GM21737 (cell line): ENCODE measurements around the gene ADAMTSL1.

Experiments used
- ATAC-seq: cut with Tn5 transposase; IDR thresholded peaks from one replicate; pipeline ENCODE4 v1.9.1; 2021; ENCODE audit warnings: mild to moderate bottlenecking, moderate library complexity; ENCODE audit not compliant: unreplicated experiment

The ADAMTSL1 gene

DNA sequence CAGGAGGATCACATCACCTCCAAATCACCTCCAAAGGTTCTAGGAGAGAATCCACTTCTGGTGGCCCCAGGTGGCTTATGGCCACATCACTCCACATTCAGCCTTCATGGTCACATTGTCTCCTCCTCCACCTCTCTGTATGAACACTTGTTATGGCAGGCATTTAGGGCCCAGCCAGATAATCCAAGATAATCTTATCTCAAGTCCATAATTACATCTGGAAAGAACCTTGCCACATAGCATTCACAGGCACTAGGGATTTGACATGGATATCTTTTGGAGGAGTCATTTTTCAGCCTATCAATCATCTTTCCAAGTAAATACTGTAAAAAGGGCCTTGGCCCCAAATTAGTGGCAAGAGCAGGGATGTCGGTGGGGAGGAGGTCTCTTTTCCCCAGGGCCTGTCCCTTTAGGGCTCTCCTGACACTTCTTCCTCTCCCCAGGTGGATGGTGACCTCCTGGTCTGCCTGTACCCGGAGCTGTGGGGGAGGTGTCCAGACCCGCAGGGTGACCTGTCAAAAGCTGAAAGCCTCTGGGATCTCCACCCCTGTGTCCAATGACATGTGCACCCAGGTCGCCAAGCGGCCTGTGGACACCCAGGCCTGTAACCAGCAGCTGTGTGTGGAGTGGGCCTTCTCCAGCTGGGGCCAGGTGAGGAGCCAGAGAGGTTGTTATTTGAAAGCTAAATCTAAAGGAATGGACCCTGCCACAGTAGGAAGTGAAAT is 418.2 kb downstream of the ADAMTSL1 start:
- no peak for ATAC-seq

DNA sequence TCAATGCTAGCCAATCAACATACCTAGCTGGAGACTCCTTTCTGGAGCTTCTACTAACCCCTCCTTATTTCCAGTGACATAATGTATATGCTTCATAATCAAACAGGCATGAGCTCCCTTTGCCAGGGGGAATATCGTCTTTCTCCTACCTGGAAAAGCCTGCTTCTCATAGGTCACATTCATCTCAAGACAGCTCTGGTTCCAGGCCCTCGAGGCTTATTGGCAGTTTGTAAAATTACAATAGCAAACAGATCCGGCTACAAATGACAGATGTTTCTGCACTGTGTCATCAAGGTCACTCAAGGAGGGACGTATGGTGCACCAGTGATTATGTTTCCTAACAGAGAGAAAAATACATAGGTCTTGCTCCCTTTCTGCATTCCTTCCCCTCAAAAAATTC is 419.1 kb downstream of the ADAMTSL1 start:
- no peak for ATAC-seq

DNA sequence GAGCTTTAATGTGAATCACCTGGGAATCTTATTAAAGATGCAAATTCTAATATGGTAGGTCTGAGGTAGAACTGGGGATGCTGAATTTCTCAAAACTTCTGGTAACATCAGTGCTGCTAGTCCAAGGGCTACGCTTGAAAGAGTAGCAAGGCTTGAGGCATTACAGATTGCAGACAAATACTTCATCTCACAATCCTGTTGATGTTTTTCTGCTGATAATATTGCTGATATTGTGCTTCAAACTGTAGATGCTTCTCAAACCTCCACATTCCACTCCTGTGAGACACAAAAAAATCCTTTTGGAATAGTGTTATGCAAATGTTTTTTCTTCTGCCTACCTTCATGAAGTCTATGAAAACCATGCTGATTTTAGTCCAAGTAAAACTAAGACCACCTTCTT is 419.5 kb downstream of the ADAMTSL1 start:
- ATAC-seq: no peak

DNA sequence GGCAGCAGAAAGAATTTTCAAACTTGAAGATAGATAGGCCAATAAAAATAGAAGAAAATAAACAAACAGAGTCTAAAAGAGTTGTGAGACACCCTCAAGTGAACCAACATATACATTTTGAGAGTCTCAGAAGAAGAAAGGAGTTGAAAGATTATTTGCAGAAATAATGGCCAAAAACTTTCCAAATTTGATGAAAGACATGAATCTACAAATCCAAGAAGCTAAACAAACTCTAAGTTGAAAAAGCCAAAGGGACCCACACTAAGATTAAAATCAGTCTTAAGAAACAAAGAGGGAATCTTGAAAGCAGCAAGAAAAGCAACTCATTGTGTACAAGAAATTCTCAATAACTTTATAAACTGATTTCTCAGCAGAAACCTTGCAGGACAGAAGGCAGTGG is 422.1 kb downstream of the ADAMTSL1 start:
- no peak for ATAC-seq

DNA sequence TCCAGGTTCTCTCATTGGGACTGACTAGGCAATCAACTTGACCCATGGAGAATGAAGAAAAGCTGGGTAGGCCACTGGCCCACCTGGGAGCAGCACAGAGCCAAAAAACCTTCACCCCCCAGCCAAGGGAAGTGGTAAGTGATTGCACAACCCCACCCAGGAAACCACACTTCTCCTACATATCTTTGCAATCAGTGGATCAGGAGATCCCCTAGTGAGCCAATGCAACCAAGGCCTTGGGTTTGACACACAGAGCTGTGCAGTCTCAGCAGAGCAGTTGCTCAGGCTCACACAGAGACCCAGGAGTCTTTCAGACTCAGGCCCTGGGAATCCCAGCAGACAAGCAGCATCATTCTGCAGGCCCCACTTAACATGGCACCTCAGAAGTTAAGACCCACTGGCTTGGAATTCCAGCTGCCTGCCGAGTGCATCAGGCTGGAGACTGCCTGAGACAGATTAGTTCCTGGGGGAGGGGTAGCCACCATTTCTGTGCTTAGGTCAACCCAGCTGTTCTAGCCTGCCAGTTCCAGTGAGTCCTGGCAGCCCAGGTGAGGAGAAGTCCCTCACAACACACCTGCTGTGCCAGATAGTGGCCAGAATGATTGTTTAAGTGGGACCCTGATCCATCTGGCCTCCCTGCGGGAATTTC is 422.7 kb downstream of the ADAMTSL1 start:
- no peak for ATAC-seq

DNA sequence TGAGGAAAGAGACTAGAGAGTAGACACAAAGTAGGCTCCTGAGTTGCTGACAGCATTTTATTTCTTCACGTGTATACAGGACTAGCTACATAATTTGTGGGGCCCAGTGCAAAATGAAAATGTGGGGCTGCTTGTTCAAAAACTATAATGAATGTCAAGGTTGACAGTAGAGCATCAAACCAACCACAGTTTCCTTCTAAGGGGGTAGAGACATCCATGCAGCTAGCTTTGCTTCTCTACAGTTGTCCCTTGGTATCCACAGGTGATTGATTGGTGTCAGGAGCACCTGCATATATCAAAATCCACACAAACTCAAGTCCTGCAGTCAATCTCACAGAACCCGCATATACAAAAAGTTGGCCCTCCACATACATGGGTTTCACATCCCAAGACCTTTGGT is 429.5 kb downstream of the ADAMTSL1 start:
- ATAC-seq: no peak

DNA sequence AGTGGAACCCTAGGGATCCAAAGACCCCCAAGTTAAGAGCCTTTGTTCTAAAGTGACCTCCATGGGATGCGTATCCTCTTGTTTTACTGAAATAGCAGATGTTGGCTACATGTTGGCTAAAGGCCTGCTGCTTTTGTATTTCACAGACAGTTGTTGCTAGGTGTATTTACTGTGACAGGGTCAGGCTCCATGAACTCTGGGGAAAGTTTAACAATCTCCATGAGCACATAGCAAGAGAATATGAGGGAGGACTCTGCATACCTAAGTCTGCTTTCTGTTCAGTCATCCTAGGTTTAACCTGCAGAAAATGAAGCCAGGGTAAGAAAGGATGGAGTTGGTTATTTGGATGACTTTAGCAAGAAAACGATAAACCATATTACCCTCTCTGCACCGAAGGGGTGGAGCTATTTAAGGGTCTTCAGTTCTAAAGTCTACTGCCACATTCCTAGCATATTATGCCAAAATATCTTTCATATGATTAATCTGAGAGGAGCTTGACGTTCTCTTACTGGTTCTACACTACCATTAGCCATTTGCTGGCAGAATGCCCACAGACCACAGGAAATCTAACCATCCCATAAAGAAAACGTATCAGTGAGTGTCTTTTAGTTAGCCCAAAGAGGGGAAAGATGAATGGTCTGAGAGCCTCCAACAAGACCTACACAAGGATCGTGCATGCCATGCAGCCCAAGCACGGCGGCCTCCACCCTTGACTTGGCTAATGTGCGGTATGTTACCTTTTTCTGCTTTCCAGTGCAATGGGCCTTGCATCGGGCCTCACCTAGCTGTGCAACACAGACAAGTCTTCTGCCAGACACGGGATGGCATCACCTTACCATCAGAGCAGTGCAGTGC is 431.3 kb downstream of the ADAMTSL1 start:
- ATAC-seq: no peak

DNA sequence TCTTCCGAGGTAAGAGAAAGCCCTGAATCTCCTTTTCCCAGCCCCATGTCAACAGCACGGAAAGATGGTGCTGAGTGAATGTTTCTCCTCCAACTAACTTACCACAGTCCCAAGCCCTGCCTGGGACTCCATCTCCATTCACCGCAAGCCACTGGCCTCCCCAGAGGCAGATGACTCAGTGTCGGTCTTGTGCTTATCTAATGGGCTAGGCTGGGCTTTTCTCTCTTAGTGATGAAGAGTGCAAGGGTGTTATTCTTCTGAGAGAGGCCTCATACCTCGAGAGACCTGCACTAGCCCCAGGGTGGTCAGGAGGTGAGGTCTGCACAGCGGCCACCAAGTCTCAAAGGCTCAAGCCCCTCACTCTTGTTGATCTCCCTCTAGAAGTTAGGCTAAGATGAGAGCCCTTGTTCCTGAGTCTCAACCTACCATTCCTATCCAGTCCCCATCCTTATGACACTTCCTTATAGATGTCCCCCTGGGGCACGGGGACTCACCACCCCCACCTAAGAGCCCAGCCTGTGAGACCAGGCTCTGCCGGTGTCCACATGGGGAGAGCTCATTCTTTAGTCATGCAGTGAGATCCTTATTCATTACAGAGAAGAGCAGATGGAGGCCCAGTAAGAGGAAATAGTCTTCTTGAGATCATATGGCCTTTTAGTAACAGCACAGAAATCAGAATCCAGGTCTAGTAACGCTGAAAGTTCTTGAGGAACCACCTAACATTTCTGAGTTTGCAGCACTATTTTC is 432.1 kb downstream of the ADAMTSL1 start:
- ATAC-seq: no peak

DNA sequence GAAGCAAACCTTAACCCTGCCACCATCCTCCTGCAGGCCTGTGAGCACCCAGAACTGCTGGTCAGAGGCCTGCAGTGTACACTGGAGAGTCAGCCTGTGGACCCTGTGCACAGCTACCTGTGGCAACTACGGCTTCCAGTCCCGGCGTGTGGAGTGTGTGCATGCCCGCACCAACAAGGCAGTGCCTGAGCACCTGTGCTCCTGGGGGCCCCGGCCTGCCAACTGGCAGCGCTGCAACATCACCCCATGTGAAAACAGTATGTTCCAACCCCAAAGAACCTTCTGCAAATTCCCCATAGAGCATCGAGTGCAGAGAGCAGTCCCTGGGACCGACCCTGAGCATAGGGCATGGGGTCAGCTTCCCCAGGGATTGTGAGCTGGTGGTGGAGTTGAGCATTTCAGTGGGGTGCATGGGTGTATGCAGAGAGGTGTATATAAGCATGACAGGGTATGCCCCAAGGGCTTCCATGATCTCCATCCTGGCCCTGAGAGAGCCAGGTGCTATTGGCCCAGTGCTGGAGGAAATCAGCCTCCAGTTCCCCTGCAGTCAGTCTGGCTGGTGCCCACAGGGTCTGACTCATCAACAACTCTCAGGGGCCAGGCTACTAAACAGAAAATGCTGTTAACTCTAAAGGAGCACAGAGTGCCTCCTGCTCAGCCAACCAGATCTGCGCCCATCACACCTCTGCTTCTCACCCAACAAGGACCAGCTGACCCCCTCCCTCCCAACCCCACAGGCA is 432.9 kb downstream of the ADAMTSL1 start:
- no peak for ATAC-seq

DNA sequence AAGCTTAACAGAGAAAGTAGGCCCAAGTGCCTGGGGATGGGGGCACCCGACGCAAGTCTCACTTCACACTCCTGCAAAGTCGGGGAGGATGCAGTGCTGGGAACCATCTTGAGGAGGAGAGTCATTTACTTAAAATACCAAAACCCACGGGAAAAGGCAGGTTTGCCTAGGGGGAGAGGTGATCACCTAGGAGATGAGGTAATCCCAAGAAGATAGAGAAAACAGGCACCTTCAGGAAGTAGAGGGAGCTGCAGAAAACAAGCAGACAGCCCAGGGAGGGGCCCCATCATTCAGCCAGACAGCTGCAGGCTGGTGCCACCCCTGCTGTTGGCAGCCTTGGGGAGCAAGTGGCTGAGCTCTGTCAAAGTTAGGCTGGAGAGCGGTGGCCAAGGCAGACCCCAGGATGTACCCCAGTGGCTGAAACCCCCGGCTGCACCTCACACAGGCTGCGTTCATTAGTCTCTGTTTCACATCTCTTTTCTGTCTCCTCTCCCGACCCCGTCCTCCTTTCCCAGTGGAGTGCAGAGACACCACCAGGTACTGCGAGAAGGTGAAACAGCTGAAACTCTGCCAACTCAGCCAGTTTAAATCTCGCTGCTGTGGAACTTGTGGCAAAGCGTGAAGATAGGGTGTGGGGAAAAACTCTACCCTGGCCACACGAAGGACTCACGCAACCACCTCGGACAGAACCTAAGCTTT is 434.1 kb downstream of the ADAMTSL1 start:
- ATAC-seq: no peak

DNA sequence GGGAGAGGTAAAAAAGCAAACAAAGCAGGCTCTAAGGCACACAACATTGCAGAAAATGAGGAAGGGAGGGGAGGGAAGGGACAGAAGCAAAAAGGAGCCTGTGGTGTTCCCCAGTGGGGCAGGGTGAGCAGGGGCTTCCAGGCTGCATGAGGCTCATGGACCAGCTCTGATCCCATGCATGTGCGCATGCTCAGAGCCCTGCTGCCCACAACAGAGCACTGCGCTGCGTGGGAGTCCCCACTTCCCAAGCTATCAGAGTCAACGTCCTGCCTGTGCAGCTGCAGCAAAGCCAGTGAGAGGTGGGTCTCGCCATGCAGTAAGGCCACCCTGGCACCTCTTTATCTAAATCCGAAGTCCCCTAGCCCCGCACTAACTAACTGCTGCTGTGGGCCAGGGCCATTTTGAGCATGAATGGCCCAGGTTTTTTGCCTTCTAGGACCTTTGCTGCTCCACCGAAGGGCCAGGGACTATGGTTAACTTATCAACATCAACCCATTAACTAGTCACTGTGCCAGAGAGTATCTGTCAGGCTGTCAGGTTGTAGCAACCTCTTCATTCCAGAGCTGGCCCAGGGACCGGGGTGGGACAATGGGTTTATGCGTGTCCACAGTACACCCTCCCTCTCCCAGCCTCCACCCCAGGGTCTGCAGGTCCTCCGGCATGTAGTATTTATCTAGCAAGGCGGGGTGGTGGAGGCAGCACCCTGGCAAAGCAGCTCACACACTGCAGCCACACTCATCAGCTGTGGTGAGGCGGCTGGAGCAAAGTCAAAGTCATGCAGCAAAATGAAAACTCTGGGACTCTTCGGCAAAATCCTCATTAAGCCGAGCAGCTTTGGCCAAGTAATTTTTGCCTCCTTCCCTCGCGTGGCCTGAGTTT is 435.4 kb downstream of the ADAMTSL1 start:
- ATAC-seq: no peak

DNA sequence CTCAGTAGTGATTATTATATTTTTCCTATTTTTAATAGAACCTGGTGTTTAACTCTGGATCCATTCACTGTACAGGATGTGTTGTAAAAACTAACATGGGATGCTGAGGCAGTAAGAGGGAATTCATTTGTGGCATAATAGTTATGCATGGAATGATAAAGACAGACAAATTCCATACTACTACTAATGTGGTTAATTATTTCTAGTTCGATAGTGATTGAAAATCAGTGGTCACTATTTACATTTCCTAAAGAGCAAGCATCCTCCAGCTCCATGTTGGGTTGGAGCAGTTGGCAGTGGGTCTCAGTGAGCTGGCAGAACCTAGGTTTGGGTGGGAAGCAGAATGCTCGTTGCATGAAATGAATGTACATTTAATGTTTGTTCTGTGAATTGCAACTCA is 436.5 kb downstream of the ADAMTSL1 start:
- ATAC-seq: no peak

DNA sequence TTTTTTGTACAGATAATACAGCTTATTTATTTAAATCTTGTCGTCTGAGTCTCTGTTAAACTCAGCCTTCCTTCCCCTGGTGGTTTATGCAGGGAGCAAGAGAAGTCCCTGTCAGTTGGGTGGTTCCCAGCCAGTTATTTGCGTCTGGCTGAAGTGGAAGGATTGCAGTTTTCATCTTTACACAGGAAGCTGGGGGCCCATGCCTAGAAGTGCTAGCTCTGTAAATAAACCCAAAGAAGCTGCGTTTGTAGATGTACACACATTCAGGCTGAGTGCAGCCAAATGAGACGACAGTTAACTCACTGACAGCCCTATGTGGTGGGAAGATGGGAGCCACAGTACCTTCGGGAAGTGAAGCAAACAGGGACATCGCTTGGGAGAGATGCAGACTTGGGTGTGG is 437.0 kb downstream of the ADAMTSL1 start:
- no peak for ATAC-seq

DNA sequence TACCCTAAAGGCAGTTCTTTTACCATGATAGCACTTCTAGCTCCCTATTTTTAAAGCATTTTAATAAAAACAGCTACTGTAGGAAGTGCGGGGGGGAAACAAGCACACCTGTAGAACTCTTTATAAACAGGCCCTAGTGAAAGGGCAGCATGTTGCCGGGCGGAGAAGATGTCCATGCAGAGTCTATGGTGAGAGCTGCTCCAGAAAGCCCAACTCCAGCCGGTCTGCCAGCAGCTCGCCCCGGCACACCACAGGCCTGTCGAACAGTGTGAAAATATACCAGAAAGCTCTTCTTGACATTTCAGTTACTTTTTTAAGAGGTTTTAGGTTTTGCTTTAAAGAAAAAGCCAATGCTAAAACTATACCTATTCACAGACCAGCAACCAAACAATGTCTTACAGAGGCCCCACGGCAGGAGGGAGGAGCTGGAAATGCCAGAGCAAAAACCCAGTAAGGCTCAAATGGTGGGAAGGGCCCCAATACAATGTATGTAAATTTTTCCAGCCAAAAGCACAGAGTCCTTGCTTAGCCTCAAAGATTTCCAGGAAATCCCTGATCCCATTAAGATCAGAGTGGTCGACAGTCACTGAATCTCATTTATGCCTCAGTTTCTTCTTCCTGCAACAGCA is 437.9 kb downstream of the ADAMTSL1 start:
- no peak for ATAC-seq

DNA sequence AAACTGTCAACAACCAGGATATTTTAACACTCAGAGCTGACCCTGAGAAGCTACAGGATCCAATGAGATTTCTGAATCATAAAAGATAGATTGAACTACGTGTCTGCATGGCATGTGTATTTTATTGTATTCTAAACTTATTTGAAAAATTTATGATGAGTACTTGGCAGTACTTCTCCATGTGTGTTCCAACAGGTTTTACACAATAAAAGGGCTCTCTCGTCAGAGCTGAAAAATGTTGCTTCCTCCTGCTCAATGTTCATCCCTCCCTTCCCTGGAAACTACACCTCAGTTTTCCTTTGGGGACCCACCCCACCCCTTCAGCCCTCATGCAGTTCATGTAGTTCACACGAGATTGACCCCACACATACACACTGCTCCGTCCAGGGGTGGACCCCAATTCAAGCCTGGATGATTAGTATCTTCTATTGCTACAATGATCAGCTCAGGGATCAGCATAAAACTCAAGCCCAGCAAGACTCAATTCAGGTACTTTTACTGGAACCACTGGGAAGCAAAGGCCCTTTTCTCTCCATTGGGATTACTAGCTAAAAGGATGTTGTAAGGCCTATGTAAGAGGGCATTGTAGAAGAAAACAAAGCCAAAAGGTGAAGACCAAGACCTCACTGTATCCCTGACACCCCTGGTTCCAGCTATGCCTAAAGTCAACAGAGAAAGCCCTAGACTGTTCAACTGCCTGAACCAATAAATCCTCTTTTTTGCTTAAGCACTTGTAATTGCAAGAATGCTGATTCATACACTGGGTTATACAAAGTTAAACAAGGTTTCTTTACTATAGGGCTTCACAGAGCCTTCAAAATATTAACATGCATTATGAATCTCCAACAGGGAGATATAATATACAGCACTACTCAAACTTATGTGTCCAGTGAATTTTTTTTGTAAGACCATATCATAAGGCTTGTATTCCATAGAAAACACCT is 446.5 kb downstream of the ADAMTSL1 start:
- ATAC-seq: no peak

DNA sequence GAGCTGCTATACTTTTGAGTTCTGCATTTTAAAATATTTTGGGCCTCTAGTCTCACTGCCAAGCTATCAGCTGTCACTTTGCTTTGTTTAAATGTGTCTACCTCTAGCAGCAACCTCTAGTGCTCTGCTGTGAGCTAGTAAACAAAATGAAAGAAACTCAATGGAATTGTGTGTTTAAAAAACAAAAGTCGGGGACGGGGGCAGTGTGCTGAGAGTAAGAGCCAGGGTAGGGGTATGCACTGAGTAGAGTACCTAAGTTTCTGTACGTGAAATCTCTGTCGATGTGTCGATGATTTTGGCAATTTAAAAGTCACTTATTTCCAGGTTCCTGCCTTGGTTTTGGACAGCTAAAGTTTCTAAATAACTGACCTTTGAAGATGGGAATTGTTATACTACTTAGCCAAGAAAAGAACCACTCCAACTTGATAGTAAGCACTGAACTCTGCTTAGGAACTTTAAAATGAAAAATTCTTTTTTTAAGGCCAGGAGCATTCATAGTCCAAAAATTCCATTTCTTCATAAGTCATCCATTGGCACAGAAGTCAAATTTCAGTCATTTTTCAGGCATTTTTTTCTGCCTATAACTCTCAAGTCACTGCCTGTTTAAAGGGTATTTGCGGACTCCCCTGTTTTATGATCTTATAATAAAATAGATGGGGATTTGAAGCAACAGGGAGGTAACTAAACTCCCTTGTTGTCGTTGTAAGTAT is 447.6 kb downstream of the ADAMTSL1 start:
- no peak for ATAC-seq
